GM04503 (cell line): ENCODE results near the gene ADAMTS4.

Experiments used
- DNase-seq: peaks from one replicate; pipeline ENCODE4 v3.0.0-alpha.2; 2012; ENCODE audit warnings: low read depth

Gene ADAMTS4

DNA sequence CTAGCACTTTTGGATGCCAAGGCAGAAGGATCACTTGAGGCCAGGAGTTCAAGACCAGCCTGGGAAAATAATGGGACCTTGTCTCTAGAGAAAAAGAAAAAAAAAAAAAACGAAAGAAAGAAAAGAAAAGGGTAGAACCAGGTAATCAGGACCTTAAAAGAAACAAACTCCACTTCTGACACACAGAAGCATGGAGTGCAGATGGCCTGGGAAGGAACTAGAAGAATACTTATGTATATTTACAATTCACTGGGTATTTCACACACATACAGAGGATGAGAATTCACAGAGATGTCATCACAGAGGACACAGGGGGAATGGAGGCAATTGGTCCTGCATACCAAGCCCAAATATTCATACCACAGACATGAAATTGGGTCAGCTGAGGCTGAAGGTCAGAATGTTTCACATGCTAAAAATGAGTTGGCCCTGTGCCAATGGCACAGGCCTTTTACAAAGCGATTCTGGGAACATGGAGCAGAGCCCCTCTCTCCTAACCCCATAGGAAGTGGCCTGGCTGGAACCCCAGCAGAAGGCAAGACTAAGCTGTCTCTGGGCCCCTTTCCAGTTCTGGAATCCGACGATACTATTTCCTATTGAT is 26.0 kb downstream of the ADAMTS4 start:
- peak; percentile 96 for DNase-seq

GRCh38 chr1:161172349-161172748 is 26.5 kb downstream of the ADAMTS4 start:
- no peak for DNase-seq

GRCh38 chr1:161171696-161172095 is 27.2 kb downstream of the ADAMTS4 start:
- no peak for DNase-seq

DNA sequence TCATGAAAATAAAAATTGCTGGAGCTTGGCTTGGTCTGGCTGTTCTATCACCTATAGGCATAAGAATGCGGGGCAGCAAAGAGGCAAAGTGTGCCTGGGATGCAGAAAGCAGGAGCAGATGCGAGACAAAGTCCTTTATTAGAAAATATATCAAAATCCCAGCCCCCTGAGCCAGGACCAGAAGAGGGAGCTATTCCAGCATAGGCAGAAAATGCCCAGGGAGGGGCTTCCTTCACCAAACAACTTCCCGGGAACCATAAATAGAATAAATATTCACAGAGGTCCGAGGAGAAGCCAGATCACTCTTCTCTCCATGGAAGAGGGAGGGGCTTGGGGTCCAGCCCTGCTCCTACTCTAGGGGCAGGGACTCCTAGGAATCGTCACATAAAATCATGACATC is 27.7 kb downstream of the ADAMTS4 start:
- no peak for DNase-seq

- DNase-seq: no peak
Observed at GRCh38 chr1:161168906-161169305, 29.9 kb downstream of the ADAMTS4 start.

GRCh38 chr1:161166669-161167548 is 31.9 kb downstream of the ADAMTS4 start:
- DNase-seq: no peak

- DNase-seq: peak; percentile 94
Observed at GRCh38 chr1:161165742-161166668, 32.8 kb downstream of the ADAMTS4 start, which contains the start of gene PPOX. Gene PPOX (plus strand): TSS chr1:161166426. CDS start chr1:161166848, 422 bp downstream.

- DNase-seq: no peak
Observed at GRCh38 chr1:161164901-161165610, 33.8 kb downstream of the ADAMTS4 start.

DNA sequence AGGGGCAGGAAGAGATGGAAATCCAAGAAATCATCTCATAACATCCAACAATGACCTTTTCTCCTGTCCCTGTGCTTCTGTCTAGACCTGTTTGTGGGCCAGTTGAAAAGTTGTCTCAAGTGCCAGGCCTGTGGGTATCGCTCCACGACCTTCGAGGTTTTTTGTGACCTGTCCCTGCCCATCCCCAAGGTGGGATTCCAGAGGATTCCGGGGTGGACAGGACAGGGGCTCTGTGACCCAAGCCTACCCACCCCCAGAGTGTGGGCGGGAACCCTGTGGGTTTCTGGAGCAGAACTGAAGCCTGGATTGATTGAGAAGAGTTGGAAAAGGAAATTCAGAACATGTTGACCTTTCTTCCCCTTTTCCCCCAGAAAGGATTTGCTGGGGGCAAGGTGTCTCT is 35.1 kb downstream of the ADAMTS4 start:
- no peak for DNase-seq

DNA sequence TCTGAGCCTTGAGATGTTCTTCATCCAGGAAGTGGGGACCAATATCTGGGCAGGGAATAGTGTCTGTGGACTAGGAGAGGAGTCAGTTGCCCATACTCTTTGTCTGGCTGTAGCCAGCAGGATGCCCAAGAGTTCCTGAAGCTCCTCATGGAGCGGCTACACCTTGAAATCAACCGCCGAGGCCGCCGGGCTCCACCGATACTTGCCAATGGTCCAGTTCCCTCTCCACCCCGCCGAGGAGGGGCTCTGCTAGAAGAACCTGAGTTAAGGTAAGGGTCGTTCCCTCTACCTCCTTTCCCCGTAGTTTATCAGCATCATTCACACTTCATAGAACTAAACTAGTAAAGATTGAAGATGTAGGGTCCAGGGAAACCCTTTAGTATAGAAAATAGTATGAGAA is 36.0 kb downstream of the ADAMTS4 start:
- DNase-seq: no peak

- no peak for DNase-seq
Observed at GRCh38 chr1:161162052-161162451, 36.8 kb downstream of the ADAMTS4 start.

GRCh38 chr1:161161652-161162051 is 37.2 kb downstream of the ADAMTS4 start:
- DNase-seq: no peak

- DNase-seq: no peak
Observed at GRCh38 chr1:161160671-161161145, 38.1 kb downstream of the ADAMTS4 start.

DNA sequence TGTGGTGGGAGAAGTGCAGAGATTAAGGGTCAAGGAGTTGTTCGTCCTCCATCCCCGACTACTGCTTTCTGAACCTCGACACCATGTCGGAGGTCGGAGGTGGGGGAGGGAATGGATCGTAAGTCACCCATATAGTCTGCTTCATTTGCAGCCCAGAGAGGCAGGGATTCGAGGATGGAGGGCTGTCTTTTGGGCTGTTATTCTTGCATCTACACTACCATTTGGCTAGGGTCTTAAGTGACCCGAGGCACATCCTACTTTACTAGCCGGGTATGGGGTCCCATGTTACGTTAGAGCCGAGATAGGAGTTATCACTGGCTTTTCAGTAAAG is 39.0 kb downstream of the ADAMTS4 start:
- no peak for DNase-seq

- peak; percentile 34 for DNase-seq
Observed at GRCh38 chr1:161159087-161159912, 39.6 kb downstream of the ADAMTS4 start, which contains the start of gene USP21. Gene USP21 (plus strand): TSS chr1:161159500. CDS start chr1:161160641, 1,141 bp downstream.

GRCh38 chr1:161158316-161159010 is 40.4 kb downstream of the ADAMTS4 start:
- no peak for DNase-seq

GRCh38 chr1:161157867-161158266 is 41.0 kb downstream of the ADAMTS4 start:
- DNase-seq: no peak

DNA sequence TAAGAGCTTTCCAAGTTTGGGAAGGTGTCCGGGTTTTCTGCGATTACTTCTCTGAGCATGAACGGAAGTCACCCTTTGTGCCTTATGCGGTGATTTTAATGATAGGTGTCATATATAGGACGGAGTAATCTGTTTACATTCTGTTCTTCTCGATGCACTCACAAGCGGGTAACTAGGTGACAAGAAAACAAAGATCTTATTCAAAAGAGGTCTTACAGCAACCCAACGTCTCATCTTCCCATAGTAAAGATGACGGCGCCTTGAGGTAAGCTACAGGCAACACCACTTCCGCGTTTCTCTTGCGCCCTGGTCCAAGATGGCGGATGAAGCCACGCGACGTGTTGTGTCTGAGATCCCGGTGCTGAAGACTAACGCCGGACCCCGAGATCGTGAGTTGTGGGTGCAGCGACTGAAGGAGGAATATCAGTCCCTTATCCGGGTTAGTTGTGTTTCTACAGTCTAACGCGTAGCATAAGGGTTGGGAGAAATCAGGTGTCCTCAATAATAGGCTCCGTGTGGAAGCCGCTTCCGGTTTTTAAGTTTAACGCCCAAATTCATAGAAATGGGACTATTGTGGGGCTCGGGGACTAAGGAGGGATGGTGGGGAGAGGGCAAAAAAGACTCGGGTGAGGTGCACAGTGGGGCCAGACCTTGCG is 45.0 kb downstream of the ADAMTS4 start, which contains the start of gene UFC1:
UFC1 (plus strand) TSS at position 297 of the 656 bp plus-strand sequence; CDS start at position 317, 20 bp downstream.
- peak; percentile 71 for DNase-seq

DNA sequence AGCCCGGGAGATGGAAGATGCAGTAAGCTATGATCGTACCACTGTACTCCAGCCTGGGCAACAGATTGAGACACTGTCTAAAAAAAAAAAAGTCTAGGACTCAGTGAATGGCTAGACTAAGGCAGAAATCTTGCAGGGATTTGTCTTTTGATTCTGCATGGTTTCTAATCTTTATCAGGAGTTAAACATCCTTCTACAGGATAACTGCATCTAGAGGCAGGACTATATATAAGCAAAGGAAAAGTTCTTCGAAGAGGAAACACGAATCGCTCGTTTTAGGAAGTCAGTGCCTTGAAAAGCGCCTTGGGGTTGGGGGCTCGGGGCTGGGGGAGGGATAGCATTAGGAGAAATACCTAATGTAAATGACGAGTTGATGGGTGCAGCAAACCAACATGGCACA is 45.7 kb downstream of the ADAMTS4 start:
- DNase-seq: no peak
